CD4-positive, alpha-beta T cell treated with Interleukin-2 at 100 ng/mL for 4 hours (primary cell): ENCODE measurements around the gene BAMBI.
"Not testable (repeated sequence)": the region's sequence is repeated elsewhere in the genome, so short reads cannot be mapped to it uniquely, and the experiment has no call there.

Experiments used
- DNase-seq: peaks from one replicate; pipeline ENCODE4 v3.0.0-alpha.2; 2020; ENCODE audit warnings: low spot score

The BAMBI gene, protein sequence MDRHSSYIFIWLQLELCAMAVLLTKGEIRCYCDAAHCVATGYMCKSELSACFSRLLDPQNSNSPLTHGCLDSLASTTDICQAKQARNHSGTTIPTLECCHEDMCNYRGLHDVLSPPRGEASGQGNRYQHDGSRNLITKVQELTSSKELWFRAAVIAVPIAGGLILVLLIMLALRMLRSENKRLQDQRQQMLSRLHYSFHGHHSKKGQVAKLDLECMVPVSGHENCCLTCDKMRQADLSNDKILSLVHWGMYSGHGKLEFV

DNA sequence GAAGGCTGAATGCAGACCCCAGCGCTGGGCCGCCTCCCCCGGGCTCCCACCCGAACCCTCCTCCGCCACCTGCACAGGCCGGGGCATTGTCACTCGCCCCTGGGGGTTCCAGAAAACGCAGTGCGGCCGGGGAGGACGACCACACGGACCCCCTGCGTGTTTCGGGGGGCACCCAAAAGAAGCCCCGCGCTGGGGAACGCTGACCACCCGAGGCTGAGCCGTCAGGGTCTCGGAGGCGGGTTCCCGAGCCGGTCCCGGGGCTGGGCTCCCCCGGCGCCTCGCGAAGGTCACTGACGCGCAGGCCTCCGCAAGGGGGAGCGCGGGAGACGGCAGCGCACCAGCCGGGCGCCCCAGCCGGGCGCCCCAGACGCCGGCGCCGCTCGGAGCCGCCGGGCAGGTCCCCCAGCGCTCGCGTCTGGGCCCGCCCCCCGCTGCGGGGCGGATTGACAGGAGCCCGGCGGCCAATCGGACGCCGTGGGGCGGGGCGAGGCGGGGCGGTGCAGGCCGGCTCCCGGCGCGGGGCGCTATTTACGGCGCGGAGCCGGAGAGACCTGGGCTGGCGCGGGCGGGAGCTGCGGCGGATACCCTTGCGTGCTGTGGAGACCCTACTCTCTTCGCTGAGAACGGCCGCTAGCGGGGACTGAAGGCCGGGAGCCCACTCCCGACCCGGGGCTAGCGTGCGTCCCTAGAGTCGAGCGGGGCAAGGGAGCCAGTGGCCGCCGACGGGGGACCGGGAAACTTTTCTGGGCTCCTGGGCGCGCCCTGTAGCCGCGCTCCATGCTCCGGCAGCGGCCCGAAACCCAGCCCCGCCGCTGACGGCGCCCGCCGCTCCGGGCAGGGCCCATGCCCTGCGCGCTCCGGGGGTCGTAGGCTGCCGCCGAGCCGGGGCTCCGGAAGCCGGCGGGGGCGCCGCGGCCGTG, at the start of gene BAMBI:
TSS of gene BAMBI (plus strand) at position 554 of the 920 bp plus-strand sequence. CDS start 377 bp downstream, outside the sequence.
- peak; percentile 88 for DNase-seq

DNA sequence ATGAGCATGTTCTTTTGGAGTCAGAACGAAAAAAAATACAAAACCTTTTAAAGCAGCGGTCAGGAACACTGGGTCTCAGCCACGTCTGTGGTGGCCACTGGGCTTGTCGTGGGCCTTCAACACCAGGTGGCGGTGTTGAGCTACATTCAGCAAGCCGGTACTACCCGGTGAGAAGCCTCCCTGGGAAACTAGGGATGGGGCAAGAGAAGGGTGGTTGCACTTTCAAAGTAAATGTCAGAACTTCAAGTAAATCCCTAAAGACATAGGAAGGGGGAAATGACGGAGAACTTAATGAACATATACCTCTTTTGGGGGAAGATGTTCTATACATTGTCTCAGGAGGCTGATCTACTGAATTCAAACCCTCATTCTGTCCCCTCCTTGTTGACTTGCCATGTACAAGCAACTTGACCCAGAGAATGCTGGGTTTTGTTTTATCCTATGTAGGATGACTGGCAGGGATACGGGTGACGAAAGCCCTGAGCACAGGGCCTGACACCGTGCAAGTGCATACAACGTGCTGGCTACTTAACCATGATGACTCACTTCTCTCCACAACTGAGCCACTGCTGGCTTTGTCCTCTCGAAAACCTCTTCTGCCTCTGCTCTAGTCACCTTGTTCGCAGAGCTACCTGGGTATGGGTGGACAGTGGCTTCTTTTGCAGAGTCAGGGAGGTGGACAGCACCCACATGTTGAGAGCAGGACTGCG, 49.0 kb upstream of the BAMBI start:
- DNase-seq, result peak; percentile 64

DNA sequence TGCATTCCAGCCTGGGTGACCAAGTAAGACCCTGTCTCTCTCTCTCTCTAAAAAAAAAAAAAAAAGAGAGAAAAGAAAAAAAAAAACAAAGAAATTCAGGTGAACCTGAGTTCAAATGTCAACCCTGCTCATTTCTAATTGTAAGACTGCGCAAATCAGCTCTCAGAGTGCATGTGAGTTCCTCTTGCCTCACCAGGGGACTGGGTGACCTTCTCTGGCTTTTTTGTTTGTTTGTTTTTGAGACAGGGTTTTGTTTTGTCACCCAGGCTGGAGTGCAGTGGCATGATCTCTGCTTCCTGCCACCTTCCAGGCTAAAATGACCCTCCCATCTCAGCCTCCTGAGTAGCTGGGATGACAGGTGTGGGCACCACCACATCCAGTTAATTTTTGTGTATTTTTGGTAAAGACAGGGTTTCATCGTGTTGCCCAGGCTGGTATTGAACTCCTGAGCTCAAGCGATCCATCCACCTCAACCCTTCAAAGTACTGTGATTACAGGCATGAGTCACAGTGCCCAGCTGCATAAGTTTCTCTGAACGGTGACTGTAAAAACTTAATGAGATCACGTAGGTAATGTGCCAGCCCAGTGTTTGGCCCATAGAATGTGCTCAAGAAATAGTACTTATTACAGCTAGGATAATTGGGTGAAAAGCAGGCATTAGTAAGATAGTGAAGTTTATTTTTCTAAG, 45.3 kb upstream of the BAMBI start:
- no peak for DNase-seq

DNA sequence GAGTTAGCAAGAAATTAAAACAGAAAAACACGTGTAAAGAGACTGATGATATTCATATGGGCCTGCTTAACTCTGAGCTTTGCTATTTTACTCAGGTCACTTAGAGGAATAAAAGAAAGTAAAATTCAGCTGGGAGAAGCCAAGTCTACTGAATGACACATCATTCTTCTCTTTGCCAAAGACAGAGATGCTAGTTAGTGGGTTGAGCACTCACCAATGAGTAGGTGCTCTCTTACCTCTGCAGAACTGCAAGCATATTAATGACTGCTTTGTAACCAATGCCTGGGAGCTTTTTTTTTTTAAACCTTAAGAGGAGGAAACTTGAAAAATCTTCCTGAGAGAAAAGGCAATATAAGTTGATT, 44.8 kb upstream of the BAMBI start:
- no peak for DNase-seq

DNA sequence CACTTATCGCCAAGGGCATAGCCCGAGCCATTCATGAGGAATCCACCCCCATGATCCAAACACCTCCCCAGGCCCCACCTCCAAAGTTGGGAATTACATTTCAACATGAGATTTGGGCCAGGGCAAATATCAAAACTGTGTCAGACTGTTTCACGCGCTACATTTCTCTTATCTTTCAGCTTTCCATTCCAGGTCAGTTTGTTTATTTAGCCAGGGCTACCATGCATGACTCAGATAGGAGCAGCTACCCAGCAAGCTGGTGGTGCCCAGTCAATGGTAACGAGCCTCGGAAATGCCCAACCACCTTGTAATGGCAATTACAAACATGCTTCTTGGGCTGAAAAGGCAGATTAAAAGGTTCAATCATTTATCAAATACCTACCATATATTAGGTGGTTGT, 43.6 kb upstream of the BAMBI start:
- DNase-seq, result no peak

DNA sequence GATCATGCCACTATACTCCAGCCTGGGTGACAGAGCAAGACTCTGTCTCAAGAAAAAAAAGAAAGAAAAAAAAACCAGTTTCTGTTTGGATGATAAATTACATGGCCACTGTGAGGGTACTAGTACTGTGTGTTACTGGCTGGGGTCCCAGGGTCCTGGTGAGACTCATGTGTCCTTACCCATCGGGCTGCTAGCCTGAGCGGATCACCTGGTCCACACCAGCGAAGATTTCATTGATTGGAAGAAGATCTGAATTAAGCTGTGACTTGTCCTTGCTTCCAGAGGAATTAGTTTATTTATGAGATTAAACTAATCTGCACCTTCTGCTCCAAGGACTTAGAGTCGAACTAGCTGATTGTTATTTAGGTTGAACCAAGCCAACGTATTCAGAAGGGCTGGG, 40.0 kb upstream of the BAMBI start:
- no peak for DNase-seq

DNA sequence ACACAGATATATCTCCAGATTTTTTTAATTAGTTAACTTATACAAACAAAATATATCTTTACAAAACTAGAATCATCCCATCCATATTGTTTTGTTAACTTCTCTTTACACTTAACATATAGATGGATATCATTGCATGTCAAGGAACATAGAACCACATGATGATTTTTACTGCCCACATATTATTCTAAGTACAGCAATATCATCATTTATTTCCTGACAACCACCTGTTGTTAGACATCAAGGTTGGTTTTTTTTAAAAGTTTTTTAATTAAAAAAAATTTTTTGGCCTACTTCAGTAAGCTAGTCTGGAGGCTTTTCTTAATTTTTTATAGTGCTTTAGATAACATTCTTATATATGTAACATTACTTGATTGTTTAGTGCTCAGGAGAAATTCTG, 38.9 kb upstream of the BAMBI start:
- no peak for DNase-seq

DNA sequence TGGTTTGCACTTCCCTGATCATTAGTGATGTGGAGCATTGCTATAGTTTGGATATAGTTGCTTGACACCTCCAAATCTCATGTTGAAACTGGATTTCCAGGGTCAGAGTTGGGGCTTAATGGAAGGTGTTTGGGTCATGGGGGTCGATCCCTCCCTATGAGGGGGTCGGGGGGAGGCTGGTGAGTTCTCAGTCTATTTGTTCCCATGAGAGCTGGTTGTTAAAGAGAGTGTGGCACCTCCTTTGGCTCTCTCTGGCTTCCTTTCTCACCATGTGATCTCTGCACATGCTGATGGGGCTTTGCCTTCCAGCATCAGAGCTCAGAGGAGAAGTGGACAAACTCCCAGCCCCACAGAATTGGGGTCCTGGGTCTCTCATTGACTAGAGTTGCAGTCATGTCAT, 36.8 kb upstream of the BAMBI start:
- no peak for DNase-seq

DNA sequence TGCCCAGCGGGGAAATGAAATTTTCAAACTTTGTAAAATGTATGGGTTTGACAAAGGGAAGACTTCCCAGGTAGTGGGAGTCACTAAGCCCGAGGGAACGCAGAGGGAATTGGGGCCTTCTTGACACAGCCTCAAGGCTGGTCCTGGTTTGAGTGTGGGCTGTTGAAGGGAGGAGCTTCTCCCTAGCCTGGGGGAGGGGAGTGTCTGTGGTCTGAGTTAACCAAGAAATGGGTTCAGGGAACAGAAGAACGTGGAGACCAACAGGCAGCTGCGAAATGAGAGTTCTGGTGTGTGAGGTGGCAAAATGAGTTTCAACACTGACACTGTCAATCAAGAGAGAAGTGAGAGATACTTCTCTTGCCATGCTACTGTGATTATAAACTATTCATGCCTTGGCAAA, 32.7 kb upstream of the BAMBI start:
- DNase-seq, result no peak

DNA sequence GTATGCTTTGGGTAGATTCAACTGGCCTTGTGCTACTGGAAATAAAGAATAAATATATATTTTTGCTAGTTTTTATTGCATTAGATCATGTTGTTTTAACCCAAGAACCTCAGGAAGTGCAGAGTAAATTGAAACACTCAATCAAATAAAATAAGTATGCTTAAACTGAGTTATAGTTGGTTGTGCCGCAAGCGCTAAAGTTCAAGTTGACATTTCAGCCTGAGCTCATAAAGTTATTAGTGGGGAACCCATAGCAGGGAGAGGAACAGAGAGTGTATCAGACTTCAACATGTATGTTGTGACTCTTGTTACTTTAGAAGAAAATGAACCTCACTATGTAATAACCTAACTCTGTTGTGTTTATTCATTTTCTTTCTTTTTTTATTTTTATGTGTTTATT, 25.2 kb upstream of the BAMBI start:
- DNase-seq, result no peak

DNA sequence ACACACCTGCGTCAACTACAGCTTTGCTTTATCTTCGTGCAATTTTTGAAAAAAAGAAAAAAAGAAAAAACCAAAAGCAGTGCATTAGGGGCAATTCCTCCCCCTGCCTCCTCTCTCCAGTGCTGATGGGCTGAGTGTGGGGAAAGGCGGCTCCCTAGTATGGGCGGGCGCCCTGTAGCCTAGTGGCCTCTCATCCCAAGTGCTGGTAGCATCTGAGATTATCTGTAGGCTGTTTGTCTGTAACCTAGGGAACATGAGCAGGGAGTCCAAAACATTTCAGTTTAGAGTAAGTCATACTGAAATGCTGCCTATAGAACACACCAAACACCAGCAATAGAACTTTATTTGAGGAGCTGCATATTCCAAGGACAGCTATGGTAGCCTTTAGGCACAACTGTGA, 24.6 kb upstream of the BAMBI start:
- no peak for DNase-seq

DNA sequence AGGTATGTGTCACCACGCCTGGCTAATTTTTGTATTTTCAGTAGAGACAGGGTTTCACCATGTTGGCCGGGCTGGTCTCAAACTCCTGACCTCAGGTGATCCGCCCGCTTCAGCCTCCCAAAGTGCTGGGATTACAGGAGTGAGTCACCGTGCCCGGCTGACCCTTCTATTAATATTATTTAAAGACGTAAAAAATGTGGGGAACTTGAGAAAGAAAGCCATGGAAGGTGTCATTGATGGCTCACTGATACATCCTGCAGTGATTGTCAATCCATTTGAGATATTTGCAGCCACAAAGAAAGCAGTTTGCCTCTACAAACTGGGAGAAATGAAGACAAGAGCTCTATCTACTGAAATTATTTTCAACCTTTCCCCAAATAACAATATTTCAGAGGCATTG, 18.5 kb upstream of the BAMBI start:
- DNase-seq, result not testable (repeated sequence)

DNA sequence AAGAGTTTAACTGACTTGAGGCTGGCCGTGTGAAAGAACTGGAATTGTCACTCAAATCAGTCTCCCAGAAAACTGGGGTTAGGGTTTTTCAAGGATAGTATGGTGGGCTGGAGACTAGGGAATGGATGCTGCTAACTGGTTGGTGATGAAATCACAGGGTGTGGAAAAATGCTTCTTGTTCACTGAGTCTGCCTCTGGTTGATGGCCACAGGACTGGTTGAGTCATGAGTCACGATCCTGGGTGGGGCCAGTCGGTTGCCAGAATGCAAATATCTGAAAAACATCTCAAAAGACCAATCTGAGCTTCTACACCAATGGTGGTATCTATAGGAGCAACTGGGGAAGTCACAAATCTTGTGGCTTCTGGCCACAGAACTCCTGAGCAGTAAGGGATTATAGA, 16.3 kb upstream of the BAMBI start:
- DNase-seq, result no peak

DNA sequence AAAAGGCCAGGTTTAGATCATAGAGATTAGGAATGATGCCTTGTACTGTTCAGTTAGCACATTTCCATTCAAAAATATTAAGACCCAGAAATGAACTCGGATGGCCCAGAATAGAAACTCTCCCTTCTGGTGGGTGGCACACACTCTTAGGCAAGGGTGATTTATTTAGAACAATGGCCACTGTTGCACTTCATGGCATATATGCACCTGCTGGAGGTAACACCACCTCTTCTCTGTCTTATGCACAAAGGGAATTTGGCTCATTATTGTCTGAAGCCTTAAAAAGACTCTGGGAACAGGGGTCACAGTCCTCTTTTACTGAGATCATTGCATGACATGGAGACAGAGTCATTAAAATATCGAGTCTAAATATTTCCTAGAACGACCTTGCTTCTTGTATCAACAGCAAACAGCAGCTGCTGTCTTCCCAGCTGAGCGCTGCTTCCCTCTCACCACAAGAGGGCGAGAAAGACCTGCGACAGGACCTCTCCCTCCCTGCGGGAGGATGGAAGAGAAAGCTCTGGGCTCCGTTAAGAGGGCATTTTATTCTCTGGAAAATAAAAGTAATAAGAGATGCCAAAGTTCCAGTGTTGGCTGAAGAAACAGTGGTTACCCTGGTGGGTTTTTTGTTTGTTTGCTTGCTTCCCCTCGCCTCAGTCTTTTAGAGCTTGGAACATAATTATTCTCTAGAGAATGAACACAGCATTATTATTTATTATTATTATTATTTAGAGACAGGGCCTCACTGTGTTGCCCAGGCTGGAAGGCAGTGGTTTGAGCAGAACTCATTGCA, 13.5 kb upstream of the BAMBI start:
- peak; percentile 75 for DNase-seq

DNA sequence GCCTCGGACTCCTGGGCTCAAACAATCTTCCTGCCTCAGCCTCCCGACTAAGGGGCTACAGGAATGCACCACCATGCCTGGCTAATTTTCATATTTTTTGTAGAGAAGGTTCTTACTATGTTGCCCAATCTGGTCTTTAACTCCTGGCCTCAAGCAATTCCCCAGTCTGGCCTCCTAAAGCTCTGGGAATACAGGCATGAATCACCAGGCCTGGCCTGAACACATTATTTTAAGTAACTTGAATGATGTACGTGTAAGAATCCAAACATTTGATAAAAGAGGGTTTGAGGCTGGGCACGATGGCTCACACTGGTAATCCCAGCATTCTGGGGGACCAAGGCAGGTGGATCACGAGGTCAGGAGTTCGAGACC, 13.0 kb upstream of the BAMBI start:
- DNase-seq, result no peak

DNA sequence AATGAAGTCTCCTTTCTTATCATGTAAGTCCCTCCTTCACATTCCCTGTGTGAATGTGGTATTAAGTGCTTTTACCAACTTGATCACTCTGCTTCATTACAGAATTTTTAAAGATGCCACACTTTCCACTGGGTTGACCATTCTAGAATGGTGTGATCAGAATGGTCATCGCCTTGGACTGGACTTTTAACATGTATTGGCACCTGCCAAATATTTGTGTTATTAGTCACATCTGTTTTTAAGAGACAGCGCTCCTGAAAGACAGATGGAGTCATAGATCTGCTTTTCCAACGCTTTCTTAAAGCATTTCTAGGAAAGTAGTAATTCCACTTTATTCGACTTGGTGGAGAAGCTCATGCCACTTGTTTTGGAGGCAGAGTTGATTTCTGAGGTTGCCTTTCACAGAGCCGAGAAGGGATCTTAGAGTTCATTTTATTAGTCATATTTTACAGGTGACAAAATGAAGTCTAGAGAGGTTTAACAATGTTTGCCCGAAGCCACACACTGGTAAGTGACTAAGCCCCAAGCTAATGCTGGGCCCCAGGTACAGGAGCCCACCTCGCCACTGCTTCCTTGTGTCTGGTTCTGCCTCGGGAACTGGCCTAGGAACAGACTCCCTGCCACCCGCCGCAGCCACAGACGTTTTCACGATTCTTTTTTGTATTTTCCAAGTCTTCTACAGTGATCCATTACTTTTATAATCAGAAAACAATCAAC, 10.4 kb upstream of the BAMBI start:
- no peak for DNase-seq

DNA sequence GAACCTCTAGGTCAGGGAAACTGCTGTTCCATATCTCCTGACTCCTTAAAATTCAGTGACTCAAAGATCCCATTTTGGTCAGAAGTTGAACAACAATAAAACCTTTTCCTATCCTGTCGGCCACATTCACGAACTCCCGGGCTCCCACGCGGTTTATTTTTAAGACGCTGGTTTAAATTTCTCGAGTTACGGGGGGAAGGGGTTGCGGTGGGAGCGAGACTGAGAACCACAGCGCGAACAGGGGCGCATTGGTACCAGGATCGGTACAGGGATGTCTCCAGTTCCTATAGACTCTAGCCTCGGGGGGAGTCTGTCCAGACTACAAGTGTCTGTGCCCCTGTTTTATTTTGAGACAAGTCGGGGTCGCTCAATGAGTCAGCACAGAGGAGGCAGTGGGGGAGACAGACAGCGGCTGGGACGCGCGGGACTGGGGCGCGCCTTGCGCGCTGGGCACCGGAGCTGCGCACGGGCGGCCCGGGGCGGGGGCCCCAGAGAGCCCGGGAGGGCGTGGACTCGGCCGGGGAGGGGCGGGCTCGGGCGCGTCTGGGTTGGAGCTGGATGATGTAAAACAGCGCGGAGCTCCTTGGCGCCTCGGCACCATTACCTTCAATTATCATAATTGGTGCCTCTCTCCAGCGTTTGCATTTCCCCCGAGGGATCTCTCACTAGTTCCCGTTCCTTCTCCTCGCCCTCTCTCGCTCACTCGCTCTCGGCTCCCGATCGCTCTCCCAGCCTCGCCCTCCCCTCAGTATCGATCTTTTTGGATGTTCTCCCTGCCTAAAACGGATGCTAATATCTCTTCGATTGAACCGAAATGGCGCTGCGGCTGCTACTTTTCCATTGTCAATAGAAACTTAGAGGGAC, 8.7 kb upstream of the BAMBI start:
- DNase-seq, result peak; percentile 15

DNA sequence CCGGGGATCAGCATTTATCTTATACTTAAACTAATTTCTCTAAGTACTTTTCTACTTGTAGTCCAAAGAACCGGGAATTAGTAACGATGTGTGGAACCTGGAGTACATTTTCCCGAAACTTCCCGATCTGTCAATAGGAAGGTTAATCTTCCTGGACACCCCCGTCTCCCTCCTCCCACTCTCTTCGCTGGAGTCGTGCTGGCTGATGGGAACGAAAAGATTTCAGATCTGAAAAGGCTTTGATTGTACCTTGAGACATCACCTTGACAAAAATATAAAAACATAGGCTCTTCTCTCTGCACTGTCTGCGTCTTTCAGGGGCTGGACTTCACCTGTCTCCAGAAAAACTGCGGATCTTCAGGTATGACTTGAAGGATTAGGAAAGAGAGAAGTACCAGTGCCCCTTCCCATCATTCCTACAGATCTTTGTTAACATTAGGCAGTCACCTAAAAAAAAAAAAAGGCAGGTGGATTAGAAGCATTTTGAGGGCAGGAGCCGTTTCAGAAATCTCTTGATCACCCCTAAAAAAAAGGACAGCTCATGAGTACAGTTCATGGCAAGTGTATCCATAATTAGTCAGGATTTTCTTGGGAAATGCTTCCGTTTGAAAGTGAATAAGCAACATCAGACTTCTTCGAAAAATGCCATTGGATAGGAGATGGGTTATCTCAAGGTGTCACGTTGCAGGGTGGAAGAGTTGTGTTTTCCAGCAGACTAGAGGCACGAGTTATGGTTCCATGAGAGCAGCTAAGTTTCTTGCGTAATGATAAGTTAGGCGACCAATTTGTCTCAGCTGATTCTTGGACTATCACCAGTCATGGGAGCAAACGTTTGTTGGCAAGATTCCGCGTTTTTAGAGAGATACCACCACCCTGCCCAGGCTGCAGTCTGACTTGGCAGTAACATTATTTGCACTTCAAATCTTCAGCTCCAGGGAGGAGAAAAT, 7.8 kb upstream of the BAMBI start:
- no peak for DNase-seq

DNA sequence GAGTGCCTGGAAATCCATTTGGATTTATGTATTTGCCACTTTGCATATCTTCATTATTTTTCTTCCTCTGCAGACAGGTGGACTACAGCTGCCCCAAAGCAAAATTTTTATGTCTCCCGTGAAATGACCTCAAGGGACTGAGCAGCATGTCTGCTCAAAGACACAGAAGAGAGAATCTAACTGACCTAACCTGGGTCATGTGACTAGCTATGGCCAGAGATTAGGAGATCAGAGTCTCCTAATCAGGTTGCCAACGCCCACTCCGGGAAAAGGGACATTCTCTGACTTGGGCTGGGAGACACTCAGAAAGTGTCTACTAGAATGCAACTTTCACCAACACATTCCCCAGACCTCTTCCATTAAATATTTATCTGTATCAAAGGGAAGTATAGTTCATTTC, 2.5 kb upstream of the BAMBI start:
- no peak for DNase-seq
